EH (cell line): ENCODE data around the gene PAX7.
A peak's percentile ranks its signal among the peaks of the same experiment; 100 is the strongest.
"Not testable (repeated sequence)": the region's sequence is repeated elsewhere in the genome, so short reads cannot be mapped to it uniquely, and the experiment has no call there.

ENCODE experiments used
- DNase-seq: peaks from one replicate; pipeline ENCODE4 v3.0.0-alpha.2; 2015; ENCODE audit warnings: low read depth

PAX7 gene

DNA sequence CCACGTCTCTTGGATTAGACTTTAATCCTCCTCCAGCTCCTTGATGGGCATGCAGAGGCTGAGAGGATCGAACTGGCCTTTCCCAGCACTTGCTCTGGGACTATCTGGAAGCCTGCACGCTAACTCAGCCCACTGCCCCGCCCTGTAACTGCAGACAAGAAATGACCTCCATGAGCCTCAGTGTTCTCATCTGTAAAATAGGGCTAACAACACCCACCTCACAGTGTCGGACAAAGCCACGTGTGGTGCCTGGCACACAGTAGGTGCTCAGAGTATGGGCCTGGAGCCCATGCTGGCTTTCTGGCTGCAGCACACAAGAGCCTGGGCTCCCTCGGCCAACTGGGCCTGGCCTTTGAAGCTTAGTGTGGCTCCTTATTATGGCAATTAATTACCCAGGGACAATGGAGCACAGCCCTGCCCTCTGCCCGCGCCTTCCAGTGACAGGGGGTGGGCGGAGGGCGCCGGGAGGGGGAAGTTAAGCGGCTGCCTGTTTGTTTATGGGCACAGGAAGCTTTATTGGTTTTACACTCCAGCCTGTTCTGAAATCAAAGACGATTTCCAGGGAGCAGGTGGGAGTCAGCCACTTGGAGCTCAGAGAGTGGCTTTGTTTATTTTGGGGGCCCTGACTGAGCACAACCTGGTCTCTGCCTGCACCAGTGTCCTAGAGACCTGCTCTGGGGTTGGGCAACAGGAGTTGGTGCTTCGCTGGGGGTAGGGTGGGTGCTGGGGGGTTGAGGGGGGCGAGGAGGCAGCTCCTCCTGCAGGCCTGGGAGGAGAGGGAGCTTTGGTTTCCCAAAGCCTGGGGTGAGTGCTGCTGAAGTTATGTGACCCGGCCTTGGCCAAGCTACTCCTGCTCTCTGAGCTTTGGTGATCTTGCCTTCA, 31.0 kb downstream of the PAX7 start:
- DNase-seq: no peak

DNA sequence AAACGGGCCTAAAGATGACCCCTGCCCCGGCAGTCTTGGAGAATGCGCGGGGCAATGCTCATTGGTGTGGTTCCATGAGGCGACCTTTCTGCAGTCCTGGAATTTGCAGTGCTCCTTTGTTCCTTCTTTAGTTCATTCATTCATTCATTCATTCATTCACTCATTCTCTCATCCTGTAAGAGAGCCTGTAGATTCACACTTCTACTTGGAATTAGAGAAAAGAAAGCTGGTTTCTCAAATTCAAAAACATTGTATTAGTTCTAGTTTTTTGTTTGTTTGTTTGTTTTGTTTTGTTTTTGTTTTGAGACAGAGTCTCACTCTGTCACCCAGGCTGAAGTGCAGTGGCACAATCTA, 31.6 kb downstream of the PAX7 start:
- no peak for DNase-seq

- DNase-seq: no peak
Observed at GRCh38 chr1:18666317-18666920, 35.8 kb downstream of the PAX7 start.

DNA sequence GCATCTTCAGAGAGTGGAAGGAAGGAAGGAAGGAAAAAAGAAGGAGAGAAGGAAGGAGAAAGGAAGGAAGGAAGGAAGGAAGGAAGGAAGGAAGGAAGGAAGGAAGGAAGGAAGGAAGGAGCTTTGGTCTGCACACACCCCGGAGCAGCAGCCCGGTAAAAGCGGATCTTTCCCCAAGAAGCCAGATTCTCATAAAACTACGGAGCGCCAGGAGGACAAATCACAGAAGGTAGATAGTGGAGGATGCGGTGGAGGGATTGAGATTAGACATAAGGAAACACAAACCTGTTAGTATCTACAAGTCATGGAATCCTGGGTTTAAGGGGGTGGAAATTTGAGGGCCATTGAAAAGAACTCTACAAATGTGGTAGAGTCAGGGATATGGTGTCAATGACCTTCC, 36.7 kb downstream of the PAX7 start:
- no peak for DNase-seq

DNA sequence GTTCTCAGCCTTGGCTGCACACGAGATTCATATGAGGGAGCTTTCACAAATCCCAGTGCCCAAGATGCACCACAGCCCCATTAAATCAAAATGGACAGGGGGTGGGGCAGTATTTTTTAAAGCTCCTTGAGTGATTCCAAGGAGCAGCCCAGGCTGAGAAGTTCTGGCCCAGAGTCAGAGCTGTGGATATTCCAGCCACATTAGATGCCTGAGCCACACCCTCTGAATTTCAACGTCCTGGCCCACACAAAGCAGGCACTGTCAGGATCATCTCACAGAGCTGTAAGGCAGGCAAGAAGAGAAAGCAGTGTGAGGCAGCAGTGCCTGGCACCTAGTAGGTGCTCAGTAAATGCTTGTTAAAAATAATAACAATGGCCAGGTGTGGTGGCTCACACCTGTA, 37.4 kb downstream of the PAX7 start:
- DNase-seq: no peak

DNA sequence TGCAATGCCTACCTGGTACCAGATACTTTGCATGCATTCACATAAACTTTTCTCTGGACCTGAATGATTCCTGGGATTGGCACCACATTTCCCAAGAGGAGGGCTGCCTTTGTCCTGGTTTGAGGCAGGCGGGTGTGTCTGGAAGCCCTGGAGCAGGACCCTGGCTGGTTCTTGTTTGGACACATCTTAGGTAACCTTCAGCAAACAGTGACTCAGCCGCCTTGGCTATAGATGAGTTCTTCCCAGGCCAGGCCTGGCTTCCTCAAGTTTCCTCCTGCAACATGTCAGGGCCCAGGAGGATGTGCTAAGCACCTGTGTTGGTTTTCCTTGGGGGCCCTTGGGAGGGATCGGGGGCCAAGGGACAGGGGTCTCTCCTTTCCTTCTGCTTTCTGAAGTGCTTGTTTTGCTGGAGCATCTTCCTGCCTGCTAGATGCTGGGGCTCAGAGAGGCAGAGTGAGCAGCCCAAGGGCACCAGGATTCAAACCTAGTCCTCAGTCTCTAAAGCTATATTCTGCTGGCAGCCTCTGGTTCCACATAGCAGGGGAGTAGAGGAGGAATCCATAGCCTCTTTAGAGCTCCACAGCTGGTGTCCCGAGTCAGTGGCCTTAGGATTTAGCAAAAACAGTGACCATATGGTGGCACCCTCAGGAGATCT, 38.2 kb downstream of the PAX7 start:
- DNase-seq: no peak

- no peak for DNase-seq
Observed at GRCh38 chr1:18670121-18670867, 39.6 kb downstream of the PAX7 start.

DNA sequence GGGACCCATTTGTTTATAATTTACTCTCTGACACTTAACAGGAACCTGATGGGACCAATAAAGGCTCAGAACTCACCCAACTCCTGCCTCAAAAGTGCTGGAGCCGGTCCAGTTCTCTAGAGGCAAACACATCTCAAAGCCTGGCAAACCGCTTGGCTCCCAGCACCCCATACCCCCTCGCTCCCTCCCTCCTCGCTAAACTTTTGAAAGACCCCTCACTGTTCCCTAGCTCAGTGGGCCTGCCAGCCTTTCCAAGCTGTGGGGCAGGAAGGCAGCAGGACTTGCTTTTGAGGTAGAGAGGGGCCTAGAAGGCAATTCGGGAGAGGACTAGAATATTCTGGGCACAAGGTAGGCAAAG, 40.2 kb downstream of the PAX7 start:
- no peak for DNase-seq

GRCh38 chr1:18673976-18674375, 43.3 kb downstream of the PAX7 start:
- DNase-seq: no peak

DNA sequence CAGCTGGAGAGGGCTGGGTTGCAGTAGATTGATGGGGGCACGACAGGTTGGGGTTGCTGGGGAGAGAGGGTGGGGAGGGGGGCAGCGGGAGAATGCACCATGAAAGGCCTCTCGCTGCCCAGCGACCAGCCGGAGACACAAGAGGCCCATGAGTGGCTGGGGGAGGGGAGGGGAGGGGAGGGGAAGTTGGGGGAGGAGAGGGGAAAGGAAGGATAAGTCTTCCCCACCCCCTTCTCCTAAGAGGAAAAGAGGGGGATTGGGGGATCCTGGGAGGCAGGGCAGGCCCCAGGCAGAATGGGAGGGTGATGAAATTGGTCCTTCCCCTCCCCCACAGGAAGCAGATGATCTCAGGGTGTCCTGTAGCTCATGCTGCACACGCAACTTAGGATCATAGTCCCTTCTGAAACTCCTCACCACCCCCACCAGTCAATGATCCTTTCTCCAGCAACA, 45.7 kb downstream of the PAX7 start:
- DNase-seq: peak; percentile 3

DNA sequence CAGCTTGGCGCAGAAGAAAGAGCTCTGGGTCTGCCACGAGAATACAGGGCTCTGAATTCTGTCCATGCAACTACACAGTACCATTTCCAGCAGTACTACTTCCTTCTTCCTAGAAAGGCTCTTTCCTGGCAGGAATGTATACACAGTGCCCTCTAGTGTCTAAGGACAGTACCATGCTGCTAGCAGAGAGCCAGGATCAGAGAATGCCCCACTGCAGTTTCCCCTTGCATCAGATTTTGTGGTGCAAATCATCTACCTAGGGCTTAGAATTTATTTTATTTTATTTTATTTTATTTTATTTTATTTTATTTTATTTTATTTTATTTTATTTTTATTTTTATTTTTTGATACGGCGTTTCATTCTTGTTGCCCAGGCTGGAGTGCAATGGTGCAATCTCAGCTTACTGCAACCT, 50.8 kb downstream of the PAX7 start:
- peak; percentile 45 for DNase-seq

GRCh38 chr1:18682375-18682774, 51.7 kb downstream of the PAX7 start:
- DNase-seq: no peak

- DNase-seq: no peak
Observed at GRCh38 chr1:18684303-18684702, 53.7 kb downstream of the PAX7 start.

DNA sequence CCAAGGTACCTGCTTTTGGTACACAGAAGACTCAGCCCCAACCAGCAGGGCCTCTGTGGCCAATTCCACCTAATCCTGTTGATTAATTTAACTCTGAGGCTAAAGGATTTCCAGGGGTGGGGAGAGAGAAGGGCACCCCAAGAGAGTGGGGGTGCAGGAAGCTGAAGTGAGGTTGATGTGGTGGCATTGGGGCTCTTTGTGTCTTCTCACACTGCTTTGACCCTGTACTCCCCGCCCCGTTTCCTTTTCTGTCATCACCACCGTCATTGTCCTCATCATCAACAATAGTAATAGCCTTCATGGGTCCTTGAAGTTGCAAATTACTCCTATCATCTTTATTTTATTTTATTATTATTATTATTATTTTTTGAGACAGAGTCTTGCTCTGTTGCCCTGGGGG, 55.9 kb downstream of the PAX7 start:
- DNase-seq: no peak

DNA sequence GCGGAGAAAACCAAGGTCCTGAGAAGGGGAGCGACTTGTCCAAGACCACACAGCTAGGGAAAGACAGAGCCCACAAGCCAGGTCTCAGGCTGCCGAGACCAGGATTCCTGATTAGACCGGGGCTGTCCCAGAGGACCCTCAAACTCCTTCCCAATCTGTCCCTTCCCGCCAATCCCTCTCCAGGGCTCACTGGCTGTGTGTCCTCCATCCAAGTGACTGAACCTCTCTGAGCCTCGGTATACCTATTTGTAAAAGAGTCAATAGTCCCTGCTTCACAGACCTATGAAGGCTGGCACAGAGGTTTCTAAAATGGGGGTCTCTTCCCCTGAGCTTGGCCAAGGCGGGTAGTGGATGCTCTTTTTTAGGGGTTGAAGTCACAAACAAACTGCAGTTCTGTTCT, 56.6 kb downstream of the PAX7 start:
- DNase-seq: no peak

- no peak for DNase-seq
Observed at GRCh38 chr1:18691648-18692047, 61.0 kb downstream of the PAX7 start.

- DNase-seq: no peak
Observed at GRCh38 chr1:18693256-18694098, 62.8 kb downstream of the PAX7 start.

GRCh38 chr1:18694289-18694688, 63.6 kb downstream of the PAX7 start:
- not testable (repeated sequence) for DNase-seq

DNA sequence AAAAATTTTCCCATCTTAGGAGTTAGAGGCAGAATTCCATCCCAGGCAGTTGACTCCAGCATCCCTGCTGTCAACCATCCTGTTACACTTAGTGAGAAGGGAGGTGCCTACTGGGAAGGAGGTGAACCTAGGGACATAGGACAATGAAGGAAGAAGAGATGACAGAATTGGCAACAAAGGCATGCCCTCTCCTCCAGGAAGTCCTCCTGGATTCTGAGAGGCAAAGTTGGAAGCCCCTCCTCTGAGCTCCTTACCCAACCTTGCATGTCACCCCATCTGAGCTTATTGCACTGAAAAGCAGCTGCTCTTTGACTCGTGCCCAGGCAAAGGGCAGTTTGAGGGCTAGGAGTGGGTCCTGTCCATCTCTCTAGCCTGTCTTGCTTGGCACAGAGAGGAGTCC, 66.9 kb downstream of the PAX7 start:
- no peak for DNase-seq

- no peak for DNase-seq
Observed at GRCh38 chr1:18700530-18700929, 69.9 kb downstream of the PAX7 start.

- no peak for DNase-seq
Observed at GRCh38 chr1:18701183-18701582, 70.5 kb downstream of the PAX7 start.
